ENCODE results near the gene ZDHHC18. TPM values are rescaled to one million over a fixed set of nuclear protein-coding genes. Genes with fewer than 3 reads are reported as not detected.

Gene ZDHHC18
- total RNA-seq, 1 donor from 2014 or later = 27.0 TPM

DNA sequence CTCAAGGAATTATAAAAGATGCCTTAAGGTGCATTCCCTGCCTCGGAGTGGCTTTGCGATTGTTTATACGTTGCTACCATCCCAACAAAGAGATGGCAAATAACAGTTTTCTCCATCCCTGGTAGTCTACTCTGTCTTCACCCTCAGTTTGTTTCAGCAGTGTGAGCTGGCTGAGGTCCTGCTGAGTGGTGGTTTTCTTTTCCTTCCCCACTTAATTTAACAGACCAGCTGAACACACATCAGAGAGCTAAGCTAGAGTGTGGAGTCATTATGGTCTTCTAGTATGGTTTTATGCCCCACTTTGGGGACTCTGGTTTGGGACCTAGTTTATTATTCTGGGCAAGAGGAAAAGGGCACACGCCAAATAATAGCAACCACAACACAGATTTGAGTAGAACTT, 36.6 kb upstream of the ZDHHC18 start:
- no peak for TF ChIP-seq CTCF (IDR thresholded peaks at IDR 0.05; ENCODE audit: insufficient read depth, low read length, poor library complexity, severe bottlenecking)
- H3K36me3 ChIP-seq (ENCODE audit: control insufficient read depth, insufficient read depth, low read length) = no peaks in the 10 kb centered on the region
- no peaks in the 10 kb centered on the region for H3K27me3 ChIP-seq (ENCODE audit: control insufficient read depth, insufficient read depth, low read length)
- H3K4me3 ChIP-seq (ENCODE audit: low read depth, low read length) = no peak overlapping the region
- DNase-seq (ENCODE audit: low read depth) = no peak

DNA sequence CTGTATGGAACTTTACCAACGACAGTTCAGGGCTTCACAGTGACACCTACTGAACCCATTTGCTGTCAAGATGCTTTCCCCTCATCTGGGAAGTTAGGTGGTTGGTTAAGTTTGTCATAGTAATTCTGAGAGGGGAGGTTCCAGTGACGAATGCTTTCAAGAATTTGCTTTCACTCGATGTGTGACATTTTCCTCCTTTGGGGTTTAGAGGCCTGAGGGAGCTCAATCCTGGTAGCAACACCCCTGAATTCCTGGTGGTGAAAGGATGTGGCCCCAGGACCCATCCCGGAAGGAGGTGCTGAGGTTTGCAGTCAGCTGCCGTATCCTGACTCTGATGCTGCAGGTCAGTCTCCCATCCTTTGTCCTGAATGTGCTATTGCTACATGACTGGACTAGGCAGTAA, 35.9 kb upstream of the ZDHHC18 start:
- H3K36me3 ChIP-seq (ENCODE audit: control insufficient read depth, insufficient read depth, low read length) = no peaks in the 10 kb centered on the region
- no peaks in the 10 kb centered on the region for H3K27me3 ChIP-seq (ENCODE audit: control insufficient read depth, insufficient read depth, low read length)
- no peak for TF ChIP-seq CTCF (IDR thresholded peaks at IDR 0.05; ENCODE audit: insufficient read depth, low read length, poor library complexity, severe bottlenecking)
- no peak overlapping the region for H3K4me3 ChIP-seq (ENCODE audit: low read depth, low read length)
- DNase-seq (ENCODE audit: low read depth) = no peak

GRCh38 chr1:26791148-26791547, 35.3 kb upstream of the ZDHHC18 start:
- Histone ChIP-seq H3K36me3 (ENCODE audit: control insufficient read depth, insufficient read depth, low read length) (no peaks in the 10 kb centered on the region), H3K4me3 (ENCODE audit: low read depth, low read length) (no peak overlapping the region), H3K27me3 (ENCODE audit: control insufficient read depth, insufficient read depth, low read length) (no peaks in the 10 kb centered on the region)
- no peak for TF ChIP-seq CTCF (IDR thresholded peaks at IDR 0.05; ENCODE audit: insufficient read depth, low read length, poor library complexity, severe bottlenecking)
- no peak for DNase-seq (ENCODE audit: low read depth)

- Histone ChIP-seq H3K4me3 (ENCODE audit: low read depth, low read length) (no peak overlapping the region), H3K27me3 (ENCODE audit: control insufficient read depth, insufficient read depth, low read length) (no peaks in the 10 kb centered on the region), H3K36me3 (ENCODE audit: control insufficient read depth, insufficient read depth, low read length) (no peaks in the 10 kb centered on the region)
- TF ChIP-seq CTCF (IDR thresholded peaks at IDR 0.05; ENCODE audit: insufficient read depth, low read length, poor library complexity, severe bottlenecking) = no peak
- no peak for DNase-seq (ENCODE audit: low read depth)
Measured at GRCh38 chr1:26791626-26792025, 34.9 kb upstream of the ZDHHC18 start.

DNA sequence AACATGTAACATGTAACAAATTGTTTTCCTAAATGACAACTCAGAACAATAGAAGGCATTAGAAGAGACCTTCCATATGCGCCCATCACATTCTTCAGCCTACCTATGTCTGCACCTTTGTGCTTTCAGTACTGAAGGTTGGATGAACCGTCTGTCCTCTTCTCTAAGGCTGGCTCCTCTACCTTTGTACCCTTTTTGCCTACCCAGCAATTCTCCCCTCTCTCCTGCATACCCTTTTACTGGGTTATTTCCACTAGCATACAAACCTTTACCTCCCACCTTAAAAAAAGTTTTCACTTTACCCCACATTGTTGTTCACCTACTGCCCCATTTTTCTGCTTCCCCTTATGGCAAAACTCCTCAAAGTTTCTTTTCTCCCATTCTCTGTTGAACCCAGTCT, 33.6 kb upstream of the ZDHHC18 start:
- TF ChIP-seq CTCF (IDR thresholded peaks at IDR 0.05; ENCODE audit: insufficient read depth, low read length, poor library complexity, severe bottlenecking) = no peak
- no peaks in the 10 kb centered on the region for H3K36me3 ChIP-seq (ENCODE audit: control insufficient read depth, insufficient read depth, low read length)
- H3K27me3 ChIP-seq (ENCODE audit: control insufficient read depth, insufficient read depth, low read length) = no peaks in the 10 kb centered on the region
- no peak for DNase-seq (ENCODE audit: low read depth)
- no peak overlapping the region for H3K4me3 ChIP-seq (ENCODE audit: low read depth, low read length)

GRCh38 chr1:26794391-26794790, 32.1 kb upstream of the ZDHHC18 start:
- H3K27me3 ChIP-seq (ENCODE audit: control insufficient read depth, insufficient read depth, low read length) = no peaks in the 10 kb centered on the region
- no peaks in the 10 kb centered on the region for H3K36me3 ChIP-seq (ENCODE audit: control insufficient read depth, insufficient read depth, low read length)
- TF ChIP-seq CTCF (IDR thresholded peaks at IDR 0.05; ENCODE audit: insufficient read depth, low read length, poor library complexity, severe bottlenecking) = no peak
- no peak for DNase-seq (ENCODE audit: low read depth)
- H3K4me3 ChIP-seq (ENCODE audit: low read depth, low read length) = no peak overlapping the region

Measured in kidney epithelial cell (primary cell).